Stomach (tissue), 4 donors: ENCODE results near the gene NFILZ.
"Not testable (repeated sequence)": the region's sequence is repeated elsewhere in the genome, so short reads cannot be mapped to it uniquely, and the experiment has no call there.

Source experiments
- CTCF ChIP-seq, 7 experiments: fragments of 450-650 bp in 4 of 7; fragments of 200-600 bp in 3 of 7; sonication (generic) in 3 of 7; IDR thresholded peaks; one replicate each; pipeline ENCODE4 v1.5.1; 2016 to 2019; ENCODE audit warnings: antibody characterized with exemption in 7 of 7, control low read depth in 2 of 7, mild to moderate bottlenecking in 1 of 7
- POLR2A ChIP-seq, 4 donors: fragments of 450-650 bp; IDR thresholded peaks; one replicate each; pipeline ENCODE4 v1.6.1; 2016; ENCODE audit warnings: antibody characterized with exemption in 4 of 4, control low read depth in 2 of 4, mild to moderate bottlenecking in 1 of 4, moderate library complexity in 1 of 4

GRCh38 chr19:8622886-8623285 is 7.5 kb upstream of the NFILZ start:
- TF ChIP-seq POLR2A, CTCF (IDR thresholded peaks at IDR 0.05): not testable (repeated sequence)
